PFSK-1 (cell line): ENCODE measurements around the gene TAX1BP1.

Experiments
- FOXP2 ChIP-seq: optimal IDR thresholded peaks from 2 replicates; pipeline ENCODE3; 2011; ENCODE audit warnings: borderline replicate concordance, control low read depth, inconsistent platforms; ENCODE audit not compliant: insufficient read depth; ENCODE audit errors: extremely low read length, extremely low read depth
- POLR2AphosphoS5 ChIP-seq: IDR thresholded peaks from 2 replicates; pipeline ENCODE4 v1.6.1; 2012; ENCODE audit warnings: low read depth, mild to moderate bottlenecking, control low read depth, low read length, moderate library complexity
- SIN3A ChIP-seq: IDR thresholded peaks from 2 replicates; pipeline ENCODE4 v1.6.1; 2012; ENCODE audit warnings: mild to moderate bottlenecking, low read length, moderate library complexity, borderline replicate concordance; ENCODE audit not compliant: insufficient read depth
- TAF1 ChIP-seq: IDR thresholded peaks from 2 replicates; pipeline ENCODE4 v1.6.1; 2012; ENCODE audit warnings: low read length, control low read depth, borderline replicate concordance; ENCODE audit not compliant: insufficient read depth
- TF ChIP-seq, protein P1 (sequence below), 2 experiments: IDR thresholded peaks; 2 replicates each; pipeline versions ENCODE4 v1.6.1 to v1.8.0; 2011 to 2012; ENCODE audit warnings: low read depth in 2 of 2, low read length in 2 of 2, control low read depth in 1 of 2, inconsistent platforms in 1 of 2, mild to moderate bottlenecking in 1 of 2, moderate library complexity in 1 of 2; ENCODE audit not compliant: insufficient read depth in 1 of 2

Gene TAX1BP1

DNA sequence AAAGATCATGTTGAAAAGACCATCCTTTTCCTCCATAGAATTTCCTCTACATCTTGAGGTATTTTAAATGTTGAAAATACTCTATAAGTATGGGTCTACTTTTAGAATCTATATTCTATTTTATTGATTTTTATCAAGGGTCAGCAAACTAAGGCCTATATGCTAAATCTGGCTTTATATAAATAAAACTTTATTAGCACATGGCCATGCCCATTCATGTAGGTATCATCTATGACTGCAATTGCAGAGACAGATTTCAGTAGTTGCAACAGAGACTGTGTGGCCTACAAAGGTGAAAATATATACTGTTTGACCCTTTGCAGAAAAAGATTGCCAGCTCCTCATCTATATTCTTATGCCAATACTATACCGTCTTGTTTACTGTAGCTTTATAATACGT lies 72.7 kb downstream of the TAX1BP1 start:
- TF ChIP-seq POLR2AphosphoS5, result no peak
- TF ChIP-seq FOXP2, result no peak
- TF ChIP-seq SIN3A, result no peak
- TF ChIP-seq, protein P1, sequence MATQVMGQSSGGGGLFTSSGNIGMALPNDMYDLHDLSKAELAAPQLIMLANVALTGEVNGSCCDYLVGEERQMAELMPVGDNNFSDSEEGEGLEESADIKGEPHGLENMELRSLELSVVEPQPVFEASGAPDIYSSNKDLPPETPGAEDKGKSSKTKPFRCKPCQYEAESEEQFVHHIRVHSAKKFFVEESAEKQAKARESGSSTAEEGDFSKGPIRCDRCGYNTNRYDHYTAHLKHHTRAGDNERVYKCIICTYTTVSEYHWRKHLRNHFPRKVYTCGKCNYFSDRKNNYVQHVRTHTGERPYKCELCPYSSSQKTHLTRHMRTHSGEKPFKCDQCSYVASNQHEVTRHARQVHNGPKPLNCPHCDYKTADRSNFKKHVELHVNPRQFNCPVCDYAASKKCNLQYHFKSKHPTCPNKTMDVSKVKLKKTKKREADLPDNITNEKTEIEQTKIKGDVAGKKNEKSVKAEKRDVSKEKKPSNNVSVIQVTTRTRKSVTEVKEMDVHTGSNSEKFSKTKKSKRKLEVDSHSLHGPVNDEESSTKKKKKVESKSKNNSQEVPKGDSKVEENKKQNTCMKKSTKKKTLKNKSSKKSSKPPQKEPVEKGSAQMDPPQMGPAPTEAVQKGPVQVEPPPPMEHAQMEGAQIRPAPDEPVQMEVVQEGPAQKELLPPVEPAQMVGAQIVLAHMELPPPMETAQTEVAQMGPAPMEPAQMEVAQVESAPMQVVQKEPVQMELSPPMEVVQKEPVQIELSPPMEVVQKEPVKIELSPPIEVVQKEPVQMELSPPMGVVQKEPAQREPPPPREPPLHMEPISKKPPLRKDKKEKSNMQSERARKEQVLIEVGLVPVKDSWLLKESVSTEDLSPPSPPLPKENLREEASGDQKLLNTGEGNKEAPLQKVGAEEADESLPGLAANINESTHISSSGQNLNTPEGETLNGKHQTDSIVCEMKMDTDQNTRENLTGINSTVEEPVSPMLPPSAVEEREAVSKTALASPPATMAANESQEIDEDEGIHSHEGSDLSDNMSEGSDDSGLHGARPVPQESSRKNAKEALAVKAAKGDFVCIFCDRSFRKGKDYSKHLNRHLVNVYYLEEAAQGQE (IDR thresholded peaks at IDR 0.05; ENCODE audit: insufficient read depth in 1 of 2, low read depth in 2 of 2, low read length in 2 of 2), result no peak
- TF ChIP-seq TAF1, result no peak

DNA sequence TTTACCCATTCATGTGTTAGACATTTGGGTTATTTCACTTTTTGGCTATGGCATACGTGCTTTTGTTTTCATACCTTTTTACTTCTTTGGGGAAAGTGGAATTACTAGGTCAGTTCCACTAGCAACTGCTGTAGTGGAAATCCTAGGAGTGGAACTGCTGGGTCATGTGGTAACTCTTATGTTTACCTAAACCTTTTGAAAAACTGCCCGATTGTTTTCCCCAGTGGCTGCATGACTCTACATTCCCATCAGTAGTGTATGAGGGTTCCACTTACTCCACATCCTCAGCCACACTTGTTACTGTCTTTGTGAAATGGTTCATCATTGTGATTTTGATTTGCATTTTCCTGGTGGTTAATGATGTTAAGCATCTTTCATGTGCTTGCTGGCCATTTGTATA lies 82.3 kb downstream of the TAX1BP1 start:
- TF ChIP-seq POLR2AphosphoS5 (no peak), FOXP2 (no peak)

DNA sequence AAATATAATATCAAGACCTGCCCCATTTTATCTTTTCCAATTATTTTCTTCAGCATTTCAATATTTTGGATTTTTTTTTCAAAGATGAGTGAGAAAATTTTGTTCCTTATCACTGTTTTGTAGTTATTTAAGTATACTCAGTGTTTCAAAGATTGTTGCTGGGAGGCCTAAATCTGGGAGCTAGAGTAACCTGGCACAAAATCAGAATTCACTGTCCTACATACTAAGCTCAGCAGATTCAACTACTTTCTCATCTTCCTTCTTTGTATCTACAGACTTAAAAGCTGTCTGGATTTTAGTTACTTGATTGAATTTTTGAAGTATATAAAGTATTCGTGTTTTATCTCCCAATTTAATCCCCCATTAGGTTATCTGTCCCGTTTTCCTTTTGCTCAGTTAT lies 85.9 kb downstream of the TAX1BP1 start:
- TF ChIP-seq POLR2AphosphoS5 (no peak), FOXP2 (no peak), SIN3A (no peak), TAF1 (no peak)
- TF ChIP-seq, protein P1 (IDR thresholded peaks at IDR 0.05; ENCODE audit: insufficient read depth in 1 of 2, low read depth in 2 of 2, low read length in 2 of 2), result no peak

DNA sequence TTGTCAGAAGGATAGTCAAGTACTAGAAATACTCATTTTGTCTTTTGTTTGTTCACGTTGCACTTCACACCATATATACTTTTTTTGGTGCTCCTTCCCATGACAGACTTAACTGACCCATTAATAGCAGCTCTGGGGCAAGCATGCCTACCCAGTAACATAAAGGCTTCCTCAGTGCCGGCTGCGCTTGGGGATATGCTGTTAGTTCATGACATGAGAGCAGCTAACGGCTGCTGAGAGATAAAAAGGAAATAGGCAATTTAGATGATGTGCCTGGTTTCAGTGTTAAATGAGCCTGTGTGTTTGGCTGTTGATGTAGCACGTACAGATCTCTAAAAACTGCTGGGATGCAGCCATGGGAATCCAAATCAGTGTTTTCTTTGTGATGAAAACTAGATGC lies 86.4 kb downstream of the TAX1BP1 start:
- TF ChIP-seq FOXP2 (no peak), TAF1 (no peak), POLR2AphosphoS5 (no peak), SIN3A (no peak)
- TF ChIP-seq, protein P1 (IDR thresholded peaks at IDR 0.05; ENCODE audit: insufficient read depth in 1 of 2, low read depth in 2 of 2, low read length in 2 of 2), result no peak

DNA sequence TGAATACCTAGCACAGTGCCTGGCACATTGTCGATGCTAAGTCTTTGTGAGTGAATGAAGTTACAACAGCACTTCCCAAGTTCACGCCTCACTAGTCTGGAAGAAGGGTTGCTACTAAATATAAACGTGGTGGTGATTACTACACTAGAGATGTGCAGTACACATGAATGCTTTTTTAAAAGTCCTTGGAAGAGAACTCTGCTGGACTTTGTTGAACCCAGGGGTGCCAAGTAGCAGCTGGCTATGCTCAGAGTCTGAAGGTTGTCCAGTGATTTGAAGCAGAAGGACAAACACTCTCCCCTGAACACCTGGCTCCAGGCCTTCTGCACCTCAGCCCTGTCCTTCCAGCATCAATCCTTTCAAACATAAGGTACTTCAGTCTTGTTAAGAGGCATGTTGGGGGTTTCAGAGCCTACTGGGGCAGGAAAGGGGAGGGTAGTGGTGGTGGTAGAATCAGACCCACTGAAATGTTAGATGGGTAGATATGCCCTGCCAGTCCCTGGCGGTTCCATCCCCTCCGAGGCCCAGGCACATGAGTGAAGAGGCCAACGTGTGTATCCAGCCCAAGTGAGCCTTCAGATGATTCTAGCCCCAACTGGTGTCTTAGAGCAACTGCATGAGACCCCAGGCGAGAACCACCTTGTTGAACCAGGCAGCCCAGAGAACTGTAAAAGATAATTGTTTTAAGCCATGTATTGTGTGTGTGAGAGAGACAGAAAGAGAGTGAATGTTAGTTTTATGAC lies 94.4 kb downstream of the TAX1BP1 start:
- TF ChIP-seq TAF1 (no peak), FOXP2 (no peak), POLR2AphosphoS5 (no peak), SIN3A (no peak)
- TF ChIP-seq, protein P1 (IDR thresholded peaks at IDR 0.05; ENCODE audit: insufficient read depth in 1 of 2, low read depth in 2 of 2, low read length in 2 of 2), result no peak
